Trophoblast cell (in vitro differentiated cells and primary cell): ENCODE measurements around the gene DTX4.

ENCODE experiments used
- DNase-seq, 2 donors: peaks; one replicate each; pipeline ENCODE4 v3.0.0-alpha.2; 2016
- H2AFZ ChIP-seq: 2 replicates; pipeline ENCODE4 v1.6.1; 2013; ENCODE audit warnings: low read length, moderate library complexity, mild to moderate bottlenecking; ENCODE audit not compliant: insufficient read depth, poor library complexity
- H2AK5ac ChIP-seq: 2 replicates; pipeline ENCODE4 v1.6.1; 2013; ENCODE audit warnings: mild to moderate bottlenecking, low read length
- H2BK120ac ChIP-seq: 2 replicates; pipeline ENCODE4 v1.6.1; 2013; ENCODE audit warnings: low read length, mild to moderate bottlenecking, moderate library complexity; ENCODE audit not compliant: insufficient read depth, poor library complexity
- H2BK12ac ChIP-seq: 2 replicates; pipeline ENCODE4 v1.6.1; 2013; ENCODE audit warnings: mild to moderate bottlenecking, low read length, moderate library complexity
- H2BK5ac ChIP-seq: 2 replicates; pipeline ENCODE4 v1.6.1; 2013; ENCODE audit warnings: low read length, low read depth, moderate library complexity, mild to moderate bottlenecking; ENCODE audit not compliant: poor library complexity
- H3K14ac ChIP-seq: 2 replicates; pipeline ENCODE4 v1.6.1; 2013; ENCODE audit warnings: mild to moderate bottlenecking, low read length
- H3K18ac ChIP-seq: 2 replicates; pipeline ENCODE4 v1.6.1; 2013; ENCODE audit warnings: mild to moderate bottlenecking, low read length
- H3K23ac ChIP-seq: 2 replicates; pipeline ENCODE4 v1.6.1; 2013; ENCODE audit warnings: low read length
- H3K27ac ChIP-seq: 2 replicates; pipeline ENCODE4 v1.5.1; 2013; ENCODE audit warnings: low read depth, mild to moderate bottlenecking, inconsistent platforms, low read length, moderate library complexity
- H3K27me3 ChIP-seq: 2 replicates; pipeline ENCODE4 v1.6.1; 2013; ENCODE audit warnings: inconsistent platforms, mild to moderate bottlenecking, low read length, moderate library complexity; ENCODE audit not compliant: insufficient read depth
- H3K36me3 ChIP-seq, 2 experiments: 1 replicate in 1 of 2; 2 replicates in 1 of 2; pipeline ENCODE4 v1.6.1; 2013; ENCODE audit warnings: low read length in 2 of 2, mild to moderate bottlenecking in 2 of 2, moderate library complexity in 1 of 2; ENCODE audit not compliant: insufficient read depth in 2 of 2, control insufficient read depth in 1 of 2
- H3K4ac ChIP-seq: 2 replicates; pipeline ENCODE4 v1.6.1; 2013; ENCODE audit warnings: low read depth, mild to moderate bottlenecking, low read length, moderate library complexity
- H3K4me1 ChIP-seq, 2 experiments: 1 replicate in 1 of 2; 2 replicates in 1 of 2; pipeline ENCODE4 v1.6.1; 2013; ENCODE audit warnings: low read length in 2 of 2, mild to moderate bottlenecking in 2 of 2, moderate library complexity in 1 of 2; ENCODE audit not compliant: insufficient read depth in 2 of 2, control insufficient read depth in 1 of 2
- H3K4me2 ChIP-seq: 2 replicates; pipeline ENCODE4 v1.6.1; 2013; ENCODE audit warnings: inconsistent platforms, mild to moderate bottlenecking, low read length, moderate library complexity
- H3K4me3 ChIP-seq: 2 replicates; pipeline ENCODE4 v1.5.1; 2013; ENCODE audit warnings: mild to moderate bottlenecking, low read depth, low read length, inconsistent platforms
- H3K79me1 ChIP-seq: one replicate; pipeline ENCODE4 v1.6.1; 2013; ENCODE audit warnings: low read length
- H3K79me2 ChIP-seq: 2 replicates; pipeline ENCODE4 v1.6.1; 2013; ENCODE audit warnings: low read length, mild to moderate bottlenecking; ENCODE audit not compliant: control insufficient read depth, insufficient read depth, poor library complexity
- H3K9ac ChIP-seq: 2 replicates; pipeline ENCODE4 v1.6.1; 2013; ENCODE audit warnings: mild to moderate bottlenecking, low read length
- H3K9me3 ChIP-seq: 2 replicates; pipeline ENCODE4 v1.6.1; 2013; ENCODE audit warnings: low read depth, mild to moderate bottlenecking, control low read depth, inconsistent platforms, low read length; ENCODE audit not compliant: insufficient read depth
- H4K12ac ChIP-seq: 2 replicates; pipeline ENCODE4 v1.6.1; 2013; ENCODE audit warnings: low read depth, mild to moderate bottlenecking, low read length, moderate library complexity
- H4K8ac ChIP-seq: 2 replicates; pipeline ENCODE4 v1.6.1; 2013; ENCODE audit warnings: low read depth, mild to moderate bottlenecking, low read length, moderate library complexity
- H4K91ac ChIP-seq: one replicate; pipeline ENCODE4 v1.6.1; 2013; ENCODE audit warnings: low read depth, mild to moderate bottlenecking, low read length, moderate library complexity
- WGBS: extraction: QIAGEN DNeasy Blood & Tissue Kit; methylation state at CpG from one replicate; pipeline ENCODE4 v1.1.7; 2013; ENCODE audit warnings: missing lambda C conversion rate; ENCODE audit not compliant: insufficient read length, insufficient coverage; ENCODE audit errors: extremely low coverage; 5-methylcytosine and 5-hydroxymethylcytosine counted together

The DTX4 gene

GRCh38 chr11:59152312-59152951 is 19.5 kb upstream of the DTX4 start:
- no CpG with 5 or more reads among the region's 8 CpGs for WGBS
- H3K4me1 ChIP-seq, result peaks cover 0 to 6% of the 10 kb centered on the region in 2 experiments
- no peak overlapping the region for H2AFZ ChIP-seq
- no peak overlapping the region for H3K23ac ChIP-seq
- H3K79me2 ChIP-seq, result no peaks in the 10 kb centered on the region
- H3K27me3 ChIP-seq, result no peaks in the 10 kb centered on the region
- H3K18ac ChIP-seq, result no peak overlapping the region
- H3K4me2 ChIP-seq, result no peak overlapping the region
- H3K79me1 ChIP-seq, result no peaks in the 10 kb centered on the region
- no peaks in the 10 kb centered on the region for H3K36me3 ChIP-seq
- H2AK5ac ChIP-seq, result no peak overlapping the region
- H4K8ac ChIP-seq, result no peak overlapping the region
- H2BK5ac ChIP-seq, result no peak overlapping the region
- H4K12ac ChIP-seq, result no peak overlapping the region
- H3K27ac ChIP-seq, result no peak overlapping the region
- H3K9me3 ChIP-seq, result no peaks in the 10 kb centered on the region
- no peak overlapping the region for H4K91ac ChIP-seq
- DNase-seq, result no peak
- no peak overlapping the region for H3K4ac ChIP-seq
- H2BK12ac ChIP-seq, result no peak overlapping the region
- no peak overlapping the region for H3K14ac ChIP-seq
- no peak overlapping the region for H3K9ac ChIP-seq
- no peak overlapping the region for H3K4me3 ChIP-seq
- H2BK120ac ChIP-seq, result no peak overlapping the region

- Histone ChIP-seq H2AFZ (no peak overlapping the region), H3K4me2 (no peak overlapping the region), H3K14ac (no peak overlapping the region), H3K4ac (no peak overlapping the region), H2BK12ac (no peak overlapping the region), H4K91ac (no peak overlapping the region), H3K36me3 (no peaks in the 10 kb centered on the region), H4K12ac (no peak overlapping the region), H4K8ac (no peak overlapping the region), H3K4me1 (peaks cover 0 to 6% of the 10 kb centered on the region in 2 experiments), H2AK5ac (no peak overlapping the region), H3K9me3 (no peaks in the 10 kb centered on the region), H3K79me2 (no peaks in the 10 kb centered on the region), H3K18ac (no peak overlapping the region), H2BK120ac (no peak overlapping the region), H3K9ac (no peak overlapping the region), H3K27me3 (no peaks in the 10 kb centered on the region), H3K4me3 (no peak overlapping the region), H3K27ac (no peak overlapping the region), H2BK5ac (no peak overlapping the region), H3K23ac (no peak overlapping the region), H3K79me1 (no peaks in the 10 kb centered on the region)
- peak; percentile 64 to 89 for DNase-seq
- WGBS, result no CpG with 5 or more reads among the region's 5 CpGs
Observed at GRCh38 chr11:59154610-59155009, 17.3 kb upstream of the DTX4 start.

GRCh38 chr11:59157433-59157832 is 14.5 kb upstream of the DTX4 start:
- no peak overlapping the region for H3K4me3 ChIP-seq
- H3K14ac ChIP-seq, result no peak overlapping the region
- H2AK5ac ChIP-seq, result no peak overlapping the region
- H2BK120ac ChIP-seq, result no peak overlapping the region
- H3K9me3 ChIP-seq, result no peaks in the 10 kb centered on the region
- no peak overlapping the region for H4K91ac ChIP-seq
- no peaks in the 10 kb centered on the region for H3K79me2 ChIP-seq
- no peak overlapping the region for H3K27ac ChIP-seq
- H3K79me1 ChIP-seq, result no peaks in the 10 kb centered on the region
- WGBS, result no CpG with 5 or more reads among the region's 3 CpGs
- no peak overlapping the region for H3K9ac ChIP-seq
- H3K23ac ChIP-seq, result no peak overlapping the region
- no peak overlapping the region for H3K4ac ChIP-seq
- H2AFZ ChIP-seq, result no peak overlapping the region
- no peak overlapping the region for H4K12ac ChIP-seq
- DNase-seq, result no peak
- no peak overlapping the region for H3K4me2 ChIP-seq
- no peaks in the 10 kb centered on the region for H3K36me3 ChIP-seq
- no peak overlapping the region for H2BK5ac ChIP-seq
- no peaks in the 10 kb centered on the region for H3K27me3 ChIP-seq
- no peak overlapping the region for H4K8ac ChIP-seq
- no peak overlapping the region for H3K18ac ChIP-seq
- H2BK12ac ChIP-seq, result no peak overlapping the region
- H3K4me1 ChIP-seq, result peaks cover 0 to 6% of the 10 kb centered on the region in 2 experiments

- peak; percentile 60 to 91 for DNase-seq
- Histone ChIP-seq H2BK5ac (no peak overlapping the region), H3K79me2 (no peaks in the 10 kb centered on the region), H2AFZ (no peak overlapping the region), H3K4me2 (no peak overlapping the region), H3K4me1 (peaks cover 0 to 6% of the 10 kb centered on the region in 2 experiments), H3K23ac (no peak overlapping the region), H3K9me3 (no peaks in the 10 kb centered on the region), H4K8ac (no peak overlapping the region), H3K9ac (no peak overlapping the region), H4K91ac (no peak overlapping the region), H3K79me1 (no peaks in the 10 kb centered on the region), H3K36me3 (no peaks in the 10 kb centered on the region), H3K18ac (no peak overlapping the region), H3K14ac (no peak overlapping the region), H2BK12ac (no peak overlapping the region), H3K4ac (no peak overlapping the region), H3K27ac (no peak overlapping the region), H4K12ac (no peak overlapping the region), H3K27me3 (no peaks in the 10 kb centered on the region), H2AK5ac (no peak overlapping the region), H3K4me3 (no peak overlapping the region), H2BK120ac (no peak overlapping the region)
- WGBS, result no CpG with 5 or more reads among the region's 8 CpGs
Observed at GRCh38 chr11:59158206-59159068, 13.5 kb upstream of the DTX4 start.
